Parathyroid adenoma (tissue), 2 donors: ENCODE results near the gene ASB11.

ENCODE experiments used
- H2AFZ ChIP-seq: fragments of 300-600 bp; sonication (generic); one replicate; pipeline ENCODE4 v1.7.0; 2017; ENCODE audit warnings: antibody characterized with exemption, mild to moderate bottlenecking
- H3K27ac ChIP-seq: fragments of 300-600 bp; sonication (generic); one replicate; pipeline ENCODE4 v1.7.0; 2017
- H3K27me3 ChIP-seq: fragments of 300-600 bp; sonication (generic); one replicate; pipeline ENCODE4 v1.7.0; 2017; ENCODE audit warnings: low read length; ENCODE audit not compliant: control insufficient read depth, insufficient read depth
- H3K36me3 ChIP-seq: fragments of 300-600 bp; sonication (generic); one replicate; pipeline ENCODE4 v1.7.0; 2017; ENCODE audit warnings: low read length; ENCODE audit not compliant: control insufficient read depth, insufficient read depth
- H3K4me1 ChIP-seq: fragments of 300-600 bp; sonication (generic); one replicate; pipeline ENCODE4 v1.7.0; 2017; ENCODE audit warnings: control low read depth
- H3K4me2 ChIP-seq: fragments of 300-600 bp; sonication (generic); one replicate; pipeline ENCODE4 v1.7.0; 2017; ENCODE audit warnings: low read length
- H3K4me3 ChIP-seq: fragments of 300-600 bp; sonication (generic); one replicate; pipeline ENCODE4 v1.7.0; 2017; ENCODE audit warnings: low read depth, low read length
- H3K79me2 ChIP-seq: fragments of 300-600 bp; sonication (generic); one replicate; pipeline ENCODE4 v1.7.0; 2017; ENCODE audit warnings: control low read depth
- H3K9ac ChIP-seq: fragments of 300-600 bp; sonication (generic); one replicate; pipeline ENCODE4 v1.7.0; 2017; ENCODE audit warnings: mild to moderate bottlenecking
- H3K9me3 ChIP-seq: fragments of 300-600 bp; sonication (generic); one replicate; pipeline ENCODE4 v1.7.0; 2017; ENCODE audit warnings: low read length; ENCODE audit not compliant: control insufficient read depth
- CTCF ChIP-seq: fragments of 300-600 bp; sonication (generic); IDR thresholded peaks from one replicate; pipeline ENCODE4 v1.7.0; 2017; ENCODE audit warnings: antibody characterized with exemption, mild to moderate bottlenecking
- donor health status: primary hyperparathyroidism.

Gene ASB11

DNA sequence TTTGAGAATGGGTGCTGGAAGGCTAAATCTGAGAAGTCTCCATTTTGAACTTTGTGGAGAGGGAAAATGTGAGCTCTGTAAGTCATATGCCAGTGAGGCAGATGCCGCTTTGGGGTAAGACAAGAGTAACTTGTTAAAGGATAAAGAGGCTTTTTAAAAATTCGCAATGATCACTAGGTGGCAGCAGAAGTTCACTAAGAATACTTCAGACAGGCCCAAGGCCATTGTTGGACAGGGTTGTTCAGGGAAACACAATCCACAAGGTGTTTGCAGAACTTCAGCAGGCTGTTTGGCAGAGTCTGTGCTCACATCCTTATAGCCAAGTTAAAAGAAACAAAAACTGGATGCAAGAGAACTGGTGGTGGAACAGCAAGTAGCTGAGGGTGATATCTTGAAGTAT is 33.6 kb upstream of the ASB11 start:
- Histone ChIP-seq H3K4me1 (no peaks in the 10 kb centered on the region), H2AFZ (no peak overlapping the region), H3K36me3 (no peaks in the 10 kb centered on the region), H3K79me2 (no peaks in the 10 kb centered on the region), H3K9me3 (no peaks in the 10 kb centered on the region), H3K27me3 (no peaks in the 10 kb centered on the region), H3K4me2 (no peak overlapping the region), H3K4me3 (no peak overlapping the region), H3K27ac (no peak overlapping the region), H3K9ac (no peak overlapping the region)
- peak; percentile 25 for TF ChIP-seq CTCF

GRCh38 chrX:15345976-15346375 is 30.5 kb upstream of the ASB11 start:
- no peak overlapping the region for H3K4me2 ChIP-seq

GRCh38 chrX:15344106-15344505 is 28.7 kb upstream of the ASB11 start:
- Histone ChIP-seq H3K27me3 (no peaks in the 10 kb centered on the region), H3K4me1 (no peaks in the 10 kb centered on the region), H3K9ac (no peak overlapping the region), H3K4me3 (no peak overlapping the region), H3K27ac (no peak overlapping the region), H3K79me2 (no peaks in the 10 kb centered on the region), H2AFZ (no peak overlapping the region), H3K9me3 (no peaks in the 10 kb centered on the region), H3K36me3 (no peaks in the 10 kb centered on the region), H3K4me2 (no peak overlapping the region)
- no peak for TF ChIP-seq CTCF

More at GRCh38 chrX:15345976-15346375, 30.5 kb upstream of the ASB11 start:
- no peaks in the 10 kb centered on the region for H3K4me1 ChIP-seq
- H3K36me3 ChIP-seq, result no peaks in the 10 kb centered on the region
- TF ChIP-seq CTCF, result no peak
- H3K27me3 ChIP-seq, result no peaks in the 10 kb centered on the region
- no peak overlapping the region for H3K27ac ChIP-seq
- H3K4me3 ChIP-seq, result no peak overlapping the region
- H2AFZ ChIP-seq, result no peak overlapping the region
- H3K9me3 ChIP-seq, result no peaks in the 10 kb centered on the region
- no peak overlapping the region for H3K9ac ChIP-seq
- H3K79me2 ChIP-seq, result no peaks in the 10 kb centered on the region

GRCh38 chrX:15343075-15343476 is 27.6 kb upstream of the ASB11 start:
- Histone ChIP-seq H3K36me3 (no peaks in the 10 kb centered on the region), H3K4me1 (no peaks in the 10 kb centered on the region), H2AFZ (no peak overlapping the region), H3K4me3 (no peak overlapping the region), H3K27me3 (no peaks in the 10 kb centered on the region), H3K79me2 (no peaks in the 10 kb centered on the region), H3K9me3 (no peaks in the 10 kb centered on the region), H3K4me2 (no peak overlapping the region), H3K9ac (no peak overlapping the region), H3K27ac (no peak overlapping the region)
- no peak for TF ChIP-seq CTCF

GRCh38 chrX:15340867-15341266 is 25.4 kb upstream of the ASB11 start:
- H3K4me2 ChIP-seq, result no peak overlapping the region
- no peak overlapping the region for H2AFZ ChIP-seq
- H3K36me3 ChIP-seq, result no peaks in the 10 kb centered on the region
- no peak for TF ChIP-seq CTCF
- no peak overlapping the region for H3K4me3 ChIP-seq
- no peaks in the 10 kb centered on the region for H3K9me3 ChIP-seq
- no peaks in the 10 kb centered on the region for H3K27me3 ChIP-seq
- no peaks in the 10 kb centered on the region for H3K79me2 ChIP-seq
- no peak overlapping the region for H3K27ac ChIP-seq
- no peaks in the 10 kb centered on the region for H3K4me1 ChIP-seq
- H3K9ac ChIP-seq, result no peak overlapping the region
